Cardiac septum (tissue), 1 donor: ENCODE measurements around the gene GMEB1. TPM values are rescaled to one million over a fixed set of nuclear protein-coding genes. Genes with fewer than 3 reads are reported as not detected.
"Not testable (repeated sequence)": the region's sequence is repeated elsewhere in the genome, so short reads cannot be mapped to it uniquely, and the experiment has no call there.

Source experiments
- DNase-seq: peaks from one replicate; pipeline ENCODE4 v3.0.0-alpha.2; 2020; ENCODE audit warnings: low spot score
- intact Hi-C: fragments of 100-400 bp; cut with DNase I; formaldehyde crosslinking; loops from one replicate; pipeline ENCODE4 v1.14.0; 2022
- long read RNA-seq: library from polyadenylated mRNA; unstranded; transcript quantifications from one replicate; pipeline ENCODE4 v2.0.0, GENCODE V29; 2021
- total RNA-seq: library from RNA; stranded (reverse); fragmentation: NEBNext Ultra II Directional; extraction: Animal tissue kit (Norgen Biotek cat#: 25700); gene quantifications from one replicate; pipeline ENCODE4 v1.2.1, GENCODE V29; 2021
- donor health status: DM: no; HTN: no; CAD: no.

The GMEB1 gene
- total RNA-seq: 8.2 TPM
- long read RNA-seq, full-length matches to known transcripts: 3 of 6 reads
- long read RNA-seq, partial matches to known transcripts: 1 of 6 reads
- long read RNA-seq, other reads (novel, unspliced or antisense): 2 of 6 reads

GRCh38 chr1:28668191-28668955 is at the start of gene GMEB1:
Gene GMEB1 (plus strand): TSS chr1:28668784. CDS start chr1:28683613, 14,829 bp downstream.
- peak; percentile 94 for DNase-seq
- intact Hi-C loops: loop anchor here (1.0 to 5.0 kb wide), 3 partner anchors 20 to 86 kb away; partner anchors contain the start of genes RNU11 and YTHDF2

GRCh38 chr1:28631713-28632112 is 36.9 kb upstream of the GMEB1 start:
- intact Hi-C loops: no loop called here
- DNase-seq: no peak

- intact Hi-C loops: no loop called here
- no peak for DNase-seq
Observed at GRCh38 chr1:28632560-28632959, 36.0 kb upstream of the GMEB1 start.

GRCh38 chr1:28640766-28641165 is 27.8 kb upstream of the GMEB1 start:
- no peak for DNase-seq
- intact Hi-C loops: loop anchor here (5.0 to 10.0 kb wide), 2 partner anchors 234 to 542 kb away; partner anchors contain the start of gene SRSF4

GRCh38 chr1:28642056-28642846 is 26.3 kb upstream of the GMEB1 start:
- intact Hi-C loops: loop anchor here (1.0 to 10.0 kb wide), 3 partner anchors 94 to 540 kb away; partner anchors contain the start of genes SRSF4 and YTHDF2
- no peak for DNase-seq

GRCh38 chr1:28642847-28643635 is 25.5 kb upstream of the GMEB1 start, which contains the start of gene TAF12:
Gene TAF12 (minus strand): TSS chr1:28643067. CDS start chr1:28622081, 20,986 bp downstream.
- peak; percentile 95 for DNase-seq
- intact Hi-C loops: loop anchor here (1.0 to 10.0 kb wide), 3 partner anchors 93 to 539 kb away; partner anchors contain the start of genes SRSF4 and YTHDF2

GRCh38 chr1:28644494-28644893 is 24.1 kb upstream of the GMEB1 start:
- intact Hi-C loops: loop anchor here (5.0 to 10.0 kb wide), 2 partner anchors 230 to 538 kb away; partner anchors contain the start of gene SRSF4
- no peak for DNase-seq

- intact Hi-C loops: loop anchor here (10.0 kb wide), 1 partner anchor 229 kb away; no protein-coding TSS in a partner anchor
Observed at GRCh38 chr1:28645406-28645805, 23.2 kb upstream of the GMEB1 start.

GRCh38 chr1:28646040-28646439 is 22.5 kb upstream of the GMEB1 start:
- no peak for DNase-seq
- intact Hi-C loops: loop anchor here (10.0 kb wide), 1 partner anchor 229 kb away; no protein-coding TSS in a partner anchor

More at GRCh38 chr1:28645406-28645805, 23.2 kb upstream of the GMEB1 start:
- not testable (repeated sequence) for DNase-seq

- peak; percentile 95 for DNase-seq
- intact Hi-C loops: loop anchor here (1.0 to 10.0 kb wide), 2 partner anchors 20 to 227 kb away; partner anchors contain the start of gene GMEB1
Observed at GRCh38 chr1:28648008-28648473, 20.5 kb upstream of the GMEB1 start.

GRCh38 chr1:28648474-28649198 is 19.9 kb upstream of the GMEB1 start, which contains the start of gene RNU11:
Gene RNU11 (plus strand): TSS chr1:28648600.
- intact Hi-C loops: loop anchor here (1.0 to 10.0 kb wide), 2 partner anchors 20 to 226 kb away; partner anchors contain the start of gene GMEB1
- DNase-seq: peak; percentile 82

GRCh38 chr1:28653063-28653462 is 15.5 kb upstream of the GMEB1 start:
- intact Hi-C loops, DNase-seq: not testable (repeated sequence)

GRCh38 chr1:28653870-28654269 is 14.7 kb upstream of the GMEB1 start:
- intact Hi-C loops, DNase-seq: not testable (repeated sequence)

- intact Hi-C loops: not testable (repeated sequence)
- DNase-seq: peak; percentile 14
Observed at GRCh38 chr1:28655448-28656311, 12.9 kb upstream of the GMEB1 start.

GRCh38 chr1:28656335-28656734 is 12.2 kb upstream of the GMEB1 start:
- no peak for DNase-seq
- intact Hi-C loops: no loop called here

- intact Hi-C loops: no loop called here
- no peak for DNase-seq
Observed at GRCh38 chr1:28663871-28664470, 4.6 kb upstream of the GMEB1 start.
